ENCODE measurements around the gene MUS81.
"Not testable (repeated sequence)": the region's sequence is repeated elsewhere in the genome, so short reads cannot be mapped to it uniquely, and the experiment has no call there.

MUS81 gene, protein sequence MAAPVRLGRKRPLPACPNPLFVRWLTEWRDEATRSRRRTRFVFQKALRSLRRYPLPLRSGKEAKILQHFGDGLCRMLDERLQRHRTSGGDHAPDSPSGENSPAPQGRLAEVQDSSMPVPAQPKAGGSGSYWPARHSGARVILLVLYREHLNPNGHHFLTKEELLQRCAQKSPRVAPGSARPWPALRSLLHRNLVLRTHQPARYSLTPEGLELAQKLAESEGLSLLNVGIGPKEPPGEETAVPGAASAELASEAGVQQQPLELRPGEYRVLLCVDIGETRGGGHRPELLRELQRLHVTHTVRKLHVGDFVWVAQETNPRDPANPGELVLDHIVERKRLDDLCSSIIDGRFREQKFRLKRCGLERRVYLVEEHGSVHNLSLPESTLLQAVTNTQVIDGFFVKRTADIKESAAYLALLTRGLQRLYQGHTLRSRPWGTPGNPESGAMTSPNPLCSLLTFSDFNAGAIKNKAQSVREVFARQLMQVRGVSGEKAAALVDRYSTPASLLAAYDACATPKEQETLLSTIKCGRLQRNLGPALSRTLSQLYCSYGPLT

DNA sequence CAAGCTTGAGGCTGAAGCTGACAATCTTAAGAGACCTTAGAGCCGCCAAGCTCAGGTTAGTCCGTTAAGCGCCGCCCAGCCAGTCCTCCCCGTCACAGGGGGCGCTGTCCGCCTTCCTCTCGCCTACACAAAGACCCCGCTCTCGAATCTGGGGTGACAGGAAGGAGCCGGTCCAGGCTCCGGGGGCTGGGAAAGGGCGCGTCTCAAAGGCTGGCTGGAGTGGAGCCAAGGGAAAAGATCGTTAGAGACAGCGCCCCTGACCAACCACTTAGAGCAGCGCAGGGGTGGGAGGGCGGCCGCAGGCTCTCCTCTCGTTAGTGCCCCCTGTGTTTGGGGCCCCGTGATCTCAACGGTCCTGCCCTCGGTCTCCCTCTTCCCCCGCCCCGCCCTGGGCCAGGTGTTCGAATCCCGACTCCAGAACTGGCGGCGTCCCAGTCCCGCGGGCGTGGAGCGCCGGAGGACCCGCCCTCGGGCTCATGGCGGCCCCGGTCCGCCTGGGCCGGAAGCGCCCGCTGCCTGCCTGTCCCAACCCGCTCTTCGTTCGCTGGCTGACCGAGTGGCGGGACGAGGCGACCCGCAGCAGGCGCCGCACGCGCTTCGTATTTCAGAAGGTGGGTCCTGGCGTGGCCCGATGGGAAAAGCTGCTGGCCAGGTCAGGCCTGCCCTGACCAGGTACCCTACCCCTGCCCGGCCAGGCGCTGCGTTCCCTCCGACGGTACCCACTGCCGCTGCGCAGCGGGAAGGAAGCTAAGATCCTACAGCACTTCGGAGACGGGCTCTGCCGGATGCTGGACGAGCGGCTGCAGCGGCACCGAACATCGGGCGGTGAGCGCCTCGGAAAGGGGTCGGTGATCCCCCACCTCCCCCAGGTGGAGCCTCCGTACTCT, at the start of gene MUS81:
Gene MUS81, plus strand, starts transcription at position 156 of the 887 bp plus-strand sequence. Its CDS starts 321 bp downstream, at position 477.
- DNase-seq = peak; percentile 92

DNA sequence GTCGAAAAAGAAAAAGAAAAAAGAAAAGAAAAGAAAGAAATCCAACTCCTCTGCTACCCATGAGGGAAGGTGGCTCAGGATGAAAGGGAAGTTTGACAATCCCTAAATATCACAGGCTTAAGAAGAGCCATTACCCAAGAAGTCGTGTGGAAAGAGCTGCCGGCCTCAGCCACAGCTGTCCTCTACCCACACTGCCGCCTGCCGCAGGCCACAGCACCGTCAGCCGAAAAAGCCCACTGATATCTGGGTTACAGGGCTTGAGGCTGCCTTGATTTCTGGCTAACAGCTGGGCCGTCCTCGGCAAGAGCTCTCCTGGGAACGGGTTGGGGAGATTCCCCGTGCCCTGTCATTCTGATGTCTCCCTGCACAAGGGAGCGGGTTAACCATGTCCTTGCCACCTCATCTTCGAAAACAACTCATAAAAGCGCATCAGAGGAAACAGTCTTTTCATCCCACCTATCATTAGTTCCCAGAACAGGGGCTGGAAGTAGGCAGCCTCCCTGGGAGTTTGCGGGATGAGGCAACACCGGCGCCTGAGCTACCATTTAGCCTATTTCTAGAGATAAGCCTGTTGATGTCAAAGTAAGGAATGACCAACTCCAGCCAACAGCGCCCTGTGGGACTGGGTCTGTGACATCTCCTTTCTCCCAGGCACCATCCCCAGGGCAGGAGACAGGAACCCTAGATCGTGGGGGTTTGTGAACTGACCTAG, 48.3 kb upstream of the MUS81 start:
- DNase-seq = no peak

DNA sequence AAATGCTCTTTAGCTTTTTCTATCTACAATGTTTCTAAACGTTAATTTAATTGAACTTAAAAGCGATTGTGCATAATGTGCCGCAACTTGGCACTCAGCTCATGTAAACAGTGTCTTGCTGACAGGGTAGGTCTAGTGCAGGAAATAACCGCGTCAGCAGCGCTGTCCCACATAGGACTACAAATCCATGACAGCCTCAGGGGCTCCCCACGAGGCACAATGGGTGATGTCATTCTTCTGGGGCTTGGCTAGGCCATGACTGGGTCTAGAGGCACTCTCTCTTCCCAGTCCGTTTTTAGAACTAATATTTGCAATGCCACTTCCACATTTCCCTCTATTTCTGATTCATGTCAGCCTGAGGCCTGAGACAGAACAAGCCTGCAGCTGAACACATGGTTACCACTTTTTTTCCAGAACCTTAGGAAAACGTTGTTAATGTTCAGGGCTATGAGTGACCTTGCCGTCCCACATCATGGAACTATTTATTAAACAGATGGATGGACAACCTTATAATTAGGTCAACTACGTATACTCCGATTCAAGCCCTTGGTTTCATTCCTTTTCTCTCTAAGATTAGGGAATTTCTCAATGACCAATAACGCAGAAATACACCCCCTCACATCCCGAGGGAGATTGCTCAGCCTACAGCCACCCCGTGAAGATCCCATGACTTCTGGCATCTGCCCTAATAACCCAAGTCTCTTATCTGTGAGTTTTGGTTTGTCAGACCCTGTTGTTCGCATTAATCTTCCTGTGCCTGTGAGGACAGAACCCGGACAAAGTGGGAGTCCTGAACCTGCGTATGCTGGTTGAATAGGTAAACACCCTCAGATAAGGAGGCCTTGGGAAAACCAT, 45.9 kb upstream of the MUS81 start:
- DNase-seq = no peak

DNA sequence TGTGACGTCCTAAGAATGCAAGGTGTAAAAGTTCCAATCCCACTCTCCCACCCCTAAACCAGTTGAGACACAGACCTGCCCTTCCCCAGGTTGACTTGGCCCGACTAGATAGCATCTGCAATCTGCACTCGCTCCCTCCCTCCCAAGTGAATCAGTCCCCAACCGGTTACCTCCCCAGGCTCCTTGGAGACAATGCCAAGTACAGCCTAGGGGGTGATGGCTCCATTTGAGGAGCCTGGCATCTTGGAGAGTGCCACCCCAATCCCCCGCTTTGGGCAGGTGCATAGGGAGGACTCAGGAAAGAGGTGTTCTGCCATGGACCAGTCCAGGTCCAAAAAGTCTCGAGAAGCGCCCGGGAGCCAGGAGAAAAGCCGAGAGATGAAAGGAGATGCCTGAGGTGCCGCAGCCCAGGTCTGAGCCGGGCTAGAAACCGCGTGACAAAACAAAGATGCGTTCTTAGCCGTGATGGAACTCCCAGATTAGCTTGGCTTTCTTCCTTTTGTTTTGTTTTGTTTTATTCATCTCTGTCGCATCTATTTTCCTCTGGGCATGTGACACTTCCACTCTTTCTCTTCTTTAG, 45.2 kb upstream of the MUS81 start:
- no peak for DNase-seq

DNA sequence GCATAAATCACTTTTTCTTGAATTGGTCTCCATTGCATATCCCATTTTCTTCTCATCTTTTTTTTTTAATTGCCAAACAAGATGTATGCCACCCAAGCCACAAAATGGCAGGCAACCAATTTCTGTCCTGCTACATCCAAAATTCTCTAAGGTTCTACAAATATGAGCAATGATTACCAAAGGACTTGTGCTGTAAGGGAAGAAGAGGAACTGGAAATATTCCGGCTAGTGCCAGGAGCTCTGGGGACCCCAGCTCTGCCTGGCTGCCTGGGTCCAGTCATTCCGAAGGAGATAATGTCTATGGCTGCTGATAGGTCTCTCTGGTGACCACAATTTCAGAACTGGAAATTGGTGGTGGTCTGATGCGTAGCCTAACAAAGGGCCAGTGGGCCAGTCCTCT, 43.5 kb upstream of the MUS81 start:
- DNase-seq = no peak

DNA sequence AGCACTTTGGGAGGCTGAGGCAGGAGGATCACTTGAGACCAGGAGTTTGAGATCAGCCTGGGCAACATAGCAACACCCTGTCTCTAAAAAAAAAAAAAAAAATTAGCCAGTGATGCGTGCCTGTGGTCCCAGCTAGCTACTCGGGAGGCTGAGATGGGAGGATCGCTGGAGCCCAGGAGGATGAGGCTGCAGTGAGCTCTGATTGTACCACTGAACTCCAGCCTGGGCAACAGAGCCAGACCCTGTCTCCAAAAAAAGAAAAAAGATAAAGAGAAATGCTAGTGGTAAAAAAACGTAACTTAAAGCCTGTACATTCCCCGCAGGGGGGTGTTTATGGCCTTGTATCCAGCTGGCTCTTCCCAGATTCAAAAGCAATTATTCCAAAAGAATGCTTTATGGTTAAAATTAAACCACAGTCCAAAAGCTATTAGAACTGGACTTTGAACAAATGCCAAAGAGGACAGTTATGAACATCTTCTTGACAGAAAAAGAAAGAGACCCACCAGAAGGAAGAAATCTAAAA, 42.9 kb upstream of the MUS81 start:
- DNase-seq = no peak

DNA sequence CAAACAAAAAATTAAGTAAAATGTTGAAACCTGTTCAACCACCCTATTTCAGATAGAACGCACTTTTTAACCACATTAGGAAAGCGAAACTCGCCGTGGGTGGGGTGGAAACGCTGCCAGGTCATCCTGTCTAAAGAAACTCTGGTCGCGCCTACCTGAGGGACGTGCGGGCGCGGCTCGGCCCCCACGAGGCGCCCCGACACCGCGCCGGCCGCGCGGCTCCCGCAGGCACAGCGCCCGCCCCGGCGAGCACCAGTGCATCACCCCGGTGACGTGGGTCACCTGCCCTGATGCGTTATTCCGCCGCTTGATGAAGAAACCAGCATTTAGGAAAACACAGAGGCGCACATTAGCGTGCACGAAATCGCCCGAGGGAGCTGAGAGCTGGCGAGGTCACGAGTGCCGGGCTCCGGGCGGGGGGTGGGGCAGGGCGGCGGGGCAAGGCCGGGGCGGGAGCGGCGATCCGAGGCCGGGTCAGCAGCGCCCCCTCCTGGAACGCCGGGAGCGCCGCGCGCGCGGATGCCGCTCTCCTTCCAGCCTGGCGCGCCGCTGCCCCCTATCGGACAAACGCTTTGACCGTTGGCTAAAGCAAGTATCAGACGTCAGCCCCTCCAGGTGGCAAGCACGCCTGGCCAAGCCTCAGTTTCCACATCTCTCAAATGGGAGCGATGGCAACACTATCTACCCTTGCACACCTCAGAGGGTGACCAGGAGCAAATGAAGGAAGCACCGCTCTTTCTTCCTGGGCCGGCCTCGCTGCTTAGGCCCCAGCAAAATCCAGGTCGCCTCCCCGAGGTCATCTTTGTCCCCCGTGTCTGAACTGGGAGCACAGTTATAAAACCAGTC, 42.2 kb upstream of the MUS81 start:
- peak; percentile 86 for DNase-seq

DNA sequence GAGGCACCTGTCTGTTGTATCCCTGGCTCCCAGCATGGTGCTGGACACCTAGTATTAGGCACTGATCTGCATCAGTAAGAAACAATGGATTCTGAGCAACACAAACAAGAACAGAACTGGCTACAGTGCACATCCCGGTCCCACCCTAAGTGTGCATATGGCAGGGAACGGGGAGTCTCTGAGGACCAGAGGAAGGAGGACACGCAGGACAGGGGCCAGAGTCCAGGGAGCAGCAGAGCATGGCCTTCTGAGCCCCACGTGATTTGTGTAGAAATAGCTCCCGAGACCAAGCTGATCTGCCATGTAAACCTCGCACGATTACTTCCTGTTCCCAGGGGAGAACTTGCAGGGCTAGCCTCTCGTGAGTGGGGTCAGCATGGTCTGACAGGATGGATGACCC, 39.1 kb upstream of the MUS81 start:
- no peak for DNase-seq

DNA sequence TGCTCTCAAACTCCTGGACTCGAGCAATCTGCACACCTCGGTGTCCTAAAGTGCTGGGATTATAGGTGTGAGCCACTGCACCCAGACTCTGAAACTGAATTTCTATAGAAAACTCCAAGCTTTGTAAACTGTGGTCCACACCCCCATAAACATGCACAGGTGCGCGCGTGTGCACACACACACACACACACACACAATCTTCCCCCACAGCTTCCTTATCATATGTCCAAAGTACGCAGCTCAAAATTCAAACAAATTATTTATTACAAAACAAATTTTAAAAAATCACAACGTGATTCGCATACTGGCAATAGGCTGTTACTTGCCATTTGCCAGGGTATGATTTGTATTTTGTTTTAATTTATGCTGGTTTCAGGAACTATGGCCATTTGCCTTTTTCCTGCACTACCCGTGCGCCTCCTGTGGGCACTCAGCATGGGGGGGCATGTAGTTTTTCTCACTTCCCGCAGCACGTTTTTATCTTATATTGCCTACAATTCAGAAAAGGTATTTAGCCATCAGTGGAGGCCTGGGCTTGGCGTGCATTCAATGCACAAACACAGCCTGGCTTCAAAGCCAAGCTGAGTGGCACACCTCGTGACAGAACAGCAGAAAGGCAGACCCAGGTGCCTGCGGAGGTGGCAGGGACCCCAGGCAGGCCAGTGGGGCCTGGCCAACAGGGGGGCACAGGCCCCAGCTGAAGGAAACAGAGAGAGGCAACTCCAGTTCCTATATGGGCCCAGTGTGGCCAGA, 37.3 kb upstream of the MUS81 start:
- no peak for DNase-seq

DNA sequence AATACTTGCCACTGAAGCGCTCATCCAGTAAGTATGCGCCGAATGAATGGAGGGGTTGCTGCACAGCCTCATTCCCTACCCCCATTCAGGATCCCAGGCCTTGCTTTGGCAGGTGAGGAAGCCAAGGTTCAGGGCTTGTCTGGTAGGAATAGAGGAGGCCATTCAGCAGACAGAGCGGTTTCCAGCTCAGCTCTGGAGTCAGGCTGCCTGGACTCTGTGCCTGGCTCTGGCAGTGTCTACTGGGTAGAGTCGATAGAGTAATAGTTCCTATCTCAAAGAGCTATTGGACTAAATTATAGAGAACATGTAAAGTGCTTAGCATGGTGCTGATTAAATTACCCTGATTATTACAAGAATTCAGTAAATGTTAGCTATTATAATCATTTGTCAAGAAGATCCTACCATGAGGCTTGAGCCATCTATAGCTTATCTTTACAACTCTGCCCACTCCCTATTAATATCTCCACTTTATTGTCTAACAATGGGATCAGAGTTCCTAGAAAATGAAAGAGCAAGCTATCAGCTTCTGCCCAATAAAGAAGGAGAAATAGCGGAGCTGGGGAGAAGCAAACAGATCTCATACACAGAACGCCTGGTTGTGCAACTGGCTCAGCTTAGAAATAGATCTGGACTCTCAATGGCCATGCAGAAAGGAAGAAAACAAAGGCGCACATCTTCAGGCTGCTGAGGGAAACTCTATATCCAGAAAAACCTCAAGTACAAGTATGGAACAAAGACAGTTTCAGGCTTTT, 33.1 kb upstream of the MUS81 start:
- no peak for DNase-seq

DNA sequence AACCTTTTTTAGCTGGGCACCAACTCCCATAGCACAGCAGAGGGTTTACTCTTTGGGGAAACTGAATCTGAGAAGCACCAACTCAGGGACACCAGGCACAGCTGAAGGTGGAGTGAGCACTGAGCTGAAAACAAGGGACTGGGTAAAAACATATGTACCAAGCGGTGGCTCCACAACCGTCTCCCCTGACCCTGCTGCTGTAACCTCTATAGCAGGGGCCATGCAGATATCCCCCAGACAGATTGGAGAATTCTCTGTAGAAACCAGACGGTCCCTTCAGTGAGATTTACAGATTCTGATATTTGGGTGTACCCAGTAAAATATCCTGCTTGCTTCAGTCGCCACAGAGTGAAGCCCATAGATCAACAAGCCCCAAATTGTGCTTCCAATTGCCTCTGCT, 30.8 kb upstream of the MUS81 start:
- no peak for DNase-seq

DNA sequence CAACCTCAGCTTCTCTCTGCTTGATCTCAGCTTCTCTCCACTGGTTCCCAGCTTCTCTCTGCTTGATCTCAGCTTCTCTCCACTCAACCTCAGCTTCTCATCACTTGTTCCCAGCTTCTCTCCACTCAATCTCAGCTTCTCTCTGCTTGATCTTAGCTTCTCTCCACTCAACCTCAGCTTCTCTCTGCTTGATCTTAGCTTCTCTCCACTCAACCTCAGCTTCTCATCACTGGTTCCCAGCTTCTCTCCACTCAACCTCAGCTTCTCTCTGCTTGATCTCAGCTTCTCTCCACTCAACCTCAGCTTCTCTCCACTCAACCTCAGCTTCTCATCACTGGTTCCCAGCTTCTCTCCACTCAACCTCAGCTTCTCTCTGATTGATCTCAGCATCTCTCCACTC, 28.0 kb upstream of the MUS81 start:
- not testable (repeated sequence) for DNase-seq

DNA sequence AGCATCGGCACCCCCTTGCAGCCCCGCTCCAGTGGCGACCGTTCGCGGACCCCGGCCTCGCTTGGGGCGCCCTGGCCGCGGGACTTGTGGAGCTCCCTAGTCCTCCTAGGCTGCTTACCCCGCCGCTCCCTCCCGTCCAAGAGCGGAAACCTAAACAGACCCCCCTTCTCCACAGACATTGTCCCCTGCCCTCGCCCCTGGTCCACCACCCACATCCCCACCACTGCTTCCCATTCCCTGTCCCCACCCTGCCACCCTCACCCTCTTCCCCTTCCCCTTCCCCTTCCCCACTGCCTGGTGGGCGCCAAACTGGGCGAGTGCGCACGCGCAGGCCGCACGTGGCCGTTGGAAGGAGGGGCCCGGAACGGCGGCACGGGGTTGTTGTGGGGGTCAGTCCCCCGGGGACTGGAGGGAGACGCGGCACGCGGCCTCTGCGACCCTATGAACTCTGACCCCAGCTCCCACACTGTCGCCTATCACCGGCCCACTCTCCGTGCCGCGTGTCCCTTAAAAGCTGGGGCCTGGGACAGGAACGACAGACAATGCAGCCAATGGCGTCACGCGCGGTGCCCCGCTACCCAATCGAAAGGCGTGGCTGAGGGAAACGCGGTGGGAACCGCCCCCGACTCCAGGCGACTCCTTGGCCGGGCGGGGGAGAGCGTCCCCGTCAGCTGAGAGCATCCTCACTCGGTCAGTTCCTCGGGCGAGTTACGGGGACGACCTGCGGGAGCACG, 26.8 kb upstream of the MUS81 start, which contains the start of gene SNX32:
Gene SNX32, plus strand, starts transcription at position 667 of the 734 bp plus-strand sequence. CDS start 103 bp downstream, outside the sequence.
- peak; percentile 91 for DNase-seq

DNA sequence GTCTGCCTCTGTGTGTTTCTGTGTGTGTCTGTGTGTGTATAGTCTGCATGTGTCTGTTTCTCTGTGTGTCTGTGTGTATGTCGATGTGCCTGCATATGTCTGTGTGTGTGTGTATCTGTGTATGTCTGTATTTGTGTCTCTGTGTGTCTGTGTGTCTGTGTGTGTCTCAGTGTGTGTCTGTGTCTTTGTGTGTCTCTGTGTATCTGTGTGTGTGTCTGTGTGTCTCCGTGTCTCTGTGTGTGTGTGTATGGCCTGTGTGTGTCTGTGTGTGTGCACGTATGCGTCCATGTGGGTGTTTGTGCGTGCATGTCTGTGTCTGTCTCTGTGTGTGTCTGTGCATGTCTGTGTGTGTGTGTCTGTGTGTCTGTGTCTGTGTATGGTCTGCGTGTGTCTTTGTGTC, 26.0 kb upstream of the MUS81 start:
- DNase-seq = no peak

DNA sequence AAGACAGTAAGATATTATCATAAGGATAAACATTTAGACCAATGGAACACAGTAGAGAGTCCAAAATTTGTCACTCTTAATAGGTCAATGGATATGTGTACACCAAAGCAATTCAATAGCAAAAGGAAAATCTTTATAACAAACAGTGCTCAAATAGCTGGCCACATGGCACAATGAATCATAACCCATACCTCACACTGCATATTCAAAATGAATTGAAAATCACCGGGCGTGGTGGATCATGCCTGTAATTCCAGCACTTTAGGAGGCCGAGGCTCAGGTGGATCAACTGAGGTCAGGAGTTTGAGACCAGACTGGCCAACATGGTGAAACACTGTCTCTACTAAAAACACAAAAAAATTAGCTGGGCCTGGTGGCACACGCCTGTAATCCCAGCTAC, 18.1 kb upstream of the MUS81 start:
- no peak for DNase-seq

DNA sequence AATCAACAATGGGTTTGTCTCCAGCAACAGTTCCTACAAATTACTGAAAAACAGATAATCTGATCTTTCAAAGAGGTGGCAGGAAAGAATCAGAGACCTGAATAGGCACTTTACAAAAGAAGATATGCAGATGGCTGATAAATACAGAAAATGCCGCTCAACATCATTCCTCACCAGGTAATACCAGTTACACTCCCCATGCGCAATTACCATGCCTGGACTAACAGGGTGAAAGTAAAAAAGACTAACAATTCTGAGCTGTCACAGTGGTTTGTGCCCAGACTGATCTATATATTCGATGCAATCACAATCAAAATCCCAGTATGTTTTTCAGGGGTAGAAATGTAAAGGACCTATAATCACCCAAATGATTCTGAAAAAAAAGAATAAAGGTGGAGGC, 16.4 kb upstream of the MUS81 start:
- DNase-seq = no peak

DNA sequence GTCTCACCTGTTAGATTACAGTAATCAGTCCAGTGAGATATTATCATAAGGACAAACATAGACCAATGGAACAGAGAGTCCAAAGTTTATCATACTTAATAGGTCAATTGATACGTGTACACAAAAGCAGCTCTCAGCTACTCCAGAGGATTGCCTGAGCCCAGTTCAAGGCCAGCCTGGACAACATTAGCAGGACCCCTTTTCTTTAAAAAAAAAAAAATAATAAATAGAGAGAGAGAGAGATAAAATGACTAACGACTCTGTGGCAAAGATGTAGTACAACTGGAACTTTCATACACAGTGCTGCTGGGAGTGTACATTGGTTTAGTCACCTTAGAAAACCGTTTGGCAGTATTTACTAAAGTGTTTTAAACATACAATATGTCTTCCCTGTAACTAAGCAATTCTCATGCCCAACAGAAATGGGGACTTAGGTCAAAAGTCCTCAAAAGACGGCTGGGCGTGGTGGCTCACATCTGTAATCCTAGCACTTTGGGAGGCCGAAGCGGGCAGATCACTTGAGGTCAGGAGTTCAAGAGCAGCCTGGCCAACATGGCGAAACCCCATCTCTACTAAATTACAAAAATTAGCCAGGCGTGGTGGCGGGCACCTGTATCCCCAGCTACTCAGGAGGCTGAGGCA, 15.9 kb upstream of the MUS81 start:
- no peak for DNase-seq

DNA sequence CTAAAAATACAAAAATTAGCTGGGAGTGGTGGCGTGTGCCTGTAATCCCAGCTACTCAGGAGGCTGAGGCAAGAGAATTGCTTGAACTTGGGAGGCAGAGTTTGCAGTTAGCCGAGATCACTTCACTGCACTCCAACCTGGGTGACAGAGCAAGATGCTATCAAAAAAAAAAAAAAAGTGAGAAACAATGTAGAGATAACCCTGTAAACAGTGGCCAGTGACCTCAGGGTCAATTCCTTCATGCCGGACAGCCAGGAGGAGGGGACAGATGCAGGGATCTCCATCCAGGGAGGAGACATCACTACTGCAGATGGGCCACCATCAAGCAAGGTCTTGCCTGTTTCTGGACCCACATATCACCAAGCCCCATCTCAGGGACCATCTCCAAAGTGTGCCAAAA, 12.5 kb upstream of the MUS81 start:
- no peak for DNase-seq

Measured in activated CD4-positive, alpha-beta T cell treated with anti-CD3 and anti-CD28 coated beads for 1 hour (primary cell).